Frontal cortex (tissue), 4 donors: ENCODE measurements around the gene PDILT. TPM values are rescaled to one million over a fixed set of nuclear protein-coding genes. Genes with fewer than 3 reads are reported as not detected.
A peak's percentile ranks its signal among the peaks of the same experiment; 100 is the strongest.

Experiments
- DNase-seq, 2 donors: peaks; one replicate each; pipeline ENCODE4 v3.0.0; 2012; ENCODE audit warnings: low spot score in 2 of 2
- FAIRE-seq: peaks from 2 replicates; lab custom pipeline; 2012; peaks lifted over from hg19 to GRCh38; lab: Jason Lieb, UNC
- total RNA-seq: library from RNA; depleted of rRNA; stranded (reverse); fragments of >200 nt; gene quantifications from one replicate; pipeline ENCODE4 v1.2.3, GENCODE V29; 2014
- donor health status: control.
- donor health status: control.
- donor health status: control.

PDILT gene
- total RNA-seq, 1 donor from 2014 or later: not detected

- FAIRE-seq: no peak
- no peak for DNase-seq
Observed at GRCh38 chr16:20380782-20381181, 23.8 kb downstream of the PDILT start.

- DNase-seq (no peak), FAIRE-seq (no peak)
Observed at GRCh38 chr16:20377181-20377580, 27.4 kb downstream of the PDILT start.

GRCh38 chr16:20372701-20373100 is 31.8 kb downstream of the PDILT start:
- FAIRE-seq: no peak

GRCh38 chr16:20369452-20370054 is 35.0 kb downstream of the PDILT start:
- FAIRE-seq (no peak), DNase-seq (no peak)

More at GRCh38 chr16:20372701-20373100, 31.8 kb downstream of the PDILT start:
- no peak for DNase-seq

- no peak for FAIRE-seq
- no peak for DNase-seq
Observed at GRCh38 chr16:20364051-20364450, 40.5 kb downstream of the PDILT start.

GRCh38 chr16:20363191-20363590 is 41.3 kb downstream of the PDILT start:
- no peak for DNase-seq
- FAIRE-seq: no peak

- FAIRE-seq (no peak), DNase-seq (no peak)
Observed at GRCh38 chr16:20359997-20360396, 44.5 kb downstream of the PDILT start.

GRCh38 chr16:20355114-20355782 is 49.3 kb downstream of the PDILT start:
- DNase-seq (no peak), FAIRE-seq (no peak)

- no peak for FAIRE-seq
Observed at GRCh38 chr16:20353379-20353778, 51.2 kb downstream of the PDILT start.

GRCh38 chr16:20352615-20353014 is 51.9 kb downstream of the PDILT start, which contains the start of gene UMOD:
TSS of gene UMOD (minus strand) at chr16:20352715. CDS start at chr16:20350737, 1,978 bp downstream.
- FAIRE-seq: no peak
- DNase-seq: no peak

More at GRCh38 chr16:20353379-20353778, 51.2 kb downstream of the PDILT start:
- DNase-seq: no peak

- DNase-seq (no peak), FAIRE-seq (no peak)
Observed at GRCh38 chr16:20349615-20350014, 54.9 kb downstream of the PDILT start.

- FAIRE-seq (no peak), DNase-seq (no peak)
Observed at GRCh38 chr16:20348365-20349185, 56.0 kb downstream of the PDILT start.

GRCh38 chr16:20347666-20348364 is 56.7 kb downstream of the PDILT start:
- DNase-seq (peak in 1 of 2 donors; percentile 15), FAIRE-seq (no peak)

GRCh38 chr16:20344611-20345010 is 59.9 kb downstream of the PDILT start:
- DNase-seq (no peak), FAIRE-seq (no peak)

- no peak for DNase-seq
- FAIRE-seq: no peak
Observed at GRCh38 chr16:20339744-20340143, 64.8 kb downstream of the PDILT start.

GRCh38 chr16:20336955-20337354 is 67.6 kb downstream of the PDILT start:
- FAIRE-seq (no peak), DNase-seq (no peak)

GRCh38 chr16:20334396-20334795 is 70.1 kb downstream of the PDILT start:
- DNase-seq (no peak), FAIRE-seq (no peak)

GRCh38 chr16:20333120-20333519 is 71.4 kb downstream of the PDILT start:
- FAIRE-seq (no peak), DNase-seq (no peak)

GRCh38 chr16:20332411-20332810 is 72.1 kb downstream of the PDILT start:
- FAIRE-seq (no peak), DNase-seq (no peak)

- DNase-seq (no peak), FAIRE-seq (no peak)
Observed at GRCh38 chr16:20331635-20332034, 72.9 kb downstream of the PDILT start.
